Esophagus muscularis mucosa (tissue), 3 donors: Measurements from ENCODE around the gene PHLPP1.

Experiments
- EP300 ChIP-seq: sonication (generic); formaldehyde crosslinking; IDR thresholded peaks from one replicate; pipeline ENCODE4 v1.6.1; 2017; ENCODE audit warnings: antibody characterized with exemption
- TF ChIP-seq, protein P1 (sequence below), 3 experiments: fragments of 200-600 bp in 2 of 3; fragments of 450-650 bp in 1 of 3; sonication (generic) in 2 of 3; IDR thresholded peaks; one replicate each; pipeline ENCODE4 v1.5.1; 2017 to 2019; ENCODE audit warnings: antibody characterized with exemption in 3 of 3, mild to moderate bottlenecking in 2 of 3, moderate library complexity in 1 of 3

DNA sequence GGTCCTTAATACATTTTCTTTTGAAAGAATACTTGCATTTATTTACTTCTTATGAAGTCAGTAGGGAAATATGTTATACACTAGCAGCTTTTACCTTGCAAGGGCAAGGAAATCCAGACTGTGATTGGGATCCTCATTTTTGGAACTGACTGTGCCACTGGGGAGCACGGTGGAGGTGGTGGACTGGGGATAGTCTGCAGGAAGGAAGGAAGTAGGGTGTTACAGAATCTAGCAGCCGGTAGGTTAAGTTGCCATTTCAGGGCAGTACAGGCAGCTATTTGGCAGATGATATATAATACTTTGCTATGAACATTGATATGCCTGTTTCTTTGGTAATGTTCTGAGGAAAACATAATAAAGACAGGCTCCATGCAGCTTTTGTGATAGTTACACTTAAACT lies 238.3 kb downstream of the PHLPP1 start:
- TF ChIP-seq, protein P1, sequence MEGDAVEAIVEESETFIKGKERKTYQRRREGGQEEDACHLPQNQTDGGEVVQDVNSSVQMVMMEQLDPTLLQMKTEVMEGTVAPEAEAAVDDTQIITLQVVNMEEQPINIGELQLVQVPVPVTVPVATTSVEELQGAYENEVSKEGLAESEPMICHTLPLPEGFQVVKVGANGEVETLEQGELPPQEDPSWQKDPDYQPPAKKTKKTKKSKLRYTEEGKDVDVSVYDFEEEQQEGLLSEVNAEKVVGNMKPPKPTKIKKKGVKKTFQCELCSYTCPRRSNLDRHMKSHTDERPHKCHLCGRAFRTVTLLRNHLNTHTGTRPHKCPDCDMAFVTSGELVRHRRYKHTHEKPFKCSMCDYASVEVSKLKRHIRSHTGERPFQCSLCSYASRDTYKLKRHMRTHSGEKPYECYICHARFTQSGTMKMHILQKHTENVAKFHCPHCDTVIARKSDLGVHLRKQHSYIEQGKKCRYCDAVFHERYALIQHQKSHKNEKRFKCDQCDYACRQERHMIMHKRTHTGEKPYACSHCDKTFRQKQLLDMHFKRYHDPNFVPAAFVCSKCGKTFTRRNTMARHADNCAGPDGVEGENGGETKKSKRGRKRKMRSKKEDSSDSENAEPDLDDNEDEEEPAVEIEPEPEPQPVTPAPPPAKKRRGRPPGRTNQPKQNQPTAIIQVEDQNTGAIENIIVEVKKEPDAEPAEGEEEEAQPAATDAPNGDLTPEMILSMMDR (IDR thresholded peaks at IDR 0.05), result no peak
- TF ChIP-seq EP300, result no peak
